ENCODE data around the gene STK40. TPM values are rescaled to one million over a fixed set of nuclear protein-coding genes. Genes with fewer than 3 reads are reported as not detected.

Gene STK40
- total RNA-seq, 2 donors from 2014 or later, result 30.8 to 111 TPM

DNA sequence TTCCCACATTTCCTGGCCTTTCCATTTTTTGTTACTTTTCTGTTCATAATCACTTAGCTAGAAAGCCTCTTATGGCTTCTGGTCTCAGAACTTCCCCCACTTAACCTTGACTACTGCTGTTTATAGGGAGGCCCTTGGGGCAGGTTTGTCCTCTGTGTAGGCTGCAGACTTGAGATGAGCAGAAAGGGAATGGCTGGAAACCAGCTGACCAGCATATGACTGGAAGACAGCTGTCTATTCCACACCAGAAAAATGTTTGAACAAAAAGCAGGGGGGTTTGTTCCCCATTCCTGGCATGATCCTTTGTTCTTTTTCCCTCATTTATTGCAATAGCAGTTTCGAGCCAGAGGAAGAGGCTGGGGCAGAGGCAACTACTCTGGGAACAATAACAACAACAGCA is 84.5 kb downstream of the STK40 start:
- intact Hi-C loops (cut with DNase I), result no loop called here
- no peak overlapping the region for H3K4me3 ChIP-seq
- no peak for DNase-seq (ENCODE audit: low spot score)
- WGBS, result 65% methylated on average over 1 of the region's 1 CpG
- peaks cover 13 to 24% of the 10 kb centered on the region in 2 donors for H3K36me3 ChIP-seq
- TF ChIP-seq POLR2AphosphoS5 (IDR thresholded peaks at IDR 0.05) (no peak), POLR2A (IDR thresholded peaks at IDR 0.05) (no peak)
- TF ChIP-seq, protein P1, sequence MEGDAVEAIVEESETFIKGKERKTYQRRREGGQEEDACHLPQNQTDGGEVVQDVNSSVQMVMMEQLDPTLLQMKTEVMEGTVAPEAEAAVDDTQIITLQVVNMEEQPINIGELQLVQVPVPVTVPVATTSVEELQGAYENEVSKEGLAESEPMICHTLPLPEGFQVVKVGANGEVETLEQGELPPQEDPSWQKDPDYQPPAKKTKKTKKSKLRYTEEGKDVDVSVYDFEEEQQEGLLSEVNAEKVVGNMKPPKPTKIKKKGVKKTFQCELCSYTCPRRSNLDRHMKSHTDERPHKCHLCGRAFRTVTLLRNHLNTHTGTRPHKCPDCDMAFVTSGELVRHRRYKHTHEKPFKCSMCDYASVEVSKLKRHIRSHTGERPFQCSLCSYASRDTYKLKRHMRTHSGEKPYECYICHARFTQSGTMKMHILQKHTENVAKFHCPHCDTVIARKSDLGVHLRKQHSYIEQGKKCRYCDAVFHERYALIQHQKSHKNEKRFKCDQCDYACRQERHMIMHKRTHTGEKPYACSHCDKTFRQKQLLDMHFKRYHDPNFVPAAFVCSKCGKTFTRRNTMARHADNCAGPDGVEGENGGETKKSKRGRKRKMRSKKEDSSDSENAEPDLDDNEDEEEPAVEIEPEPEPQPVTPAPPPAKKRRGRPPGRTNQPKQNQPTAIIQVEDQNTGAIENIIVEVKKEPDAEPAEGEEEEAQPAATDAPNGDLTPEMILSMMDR (IDR thresholded peaks at IDR 0.05), result no peak
- no peaks in the 10 kb centered on the region for H3K27me3 ChIP-seq (replicated peaks; ENCODE audit: insufficient read depth)
- H3K9me3 ChIP-seq, result no peaks in the 10 kb centered on the region
- H3K4me1 ChIP-seq (replicated peaks), result peaks cover 18% of the 10 kb centered on the region
- H3K27ac ChIP-seq, result peak overlapping the region; percentile 80 to 87

DNA sequence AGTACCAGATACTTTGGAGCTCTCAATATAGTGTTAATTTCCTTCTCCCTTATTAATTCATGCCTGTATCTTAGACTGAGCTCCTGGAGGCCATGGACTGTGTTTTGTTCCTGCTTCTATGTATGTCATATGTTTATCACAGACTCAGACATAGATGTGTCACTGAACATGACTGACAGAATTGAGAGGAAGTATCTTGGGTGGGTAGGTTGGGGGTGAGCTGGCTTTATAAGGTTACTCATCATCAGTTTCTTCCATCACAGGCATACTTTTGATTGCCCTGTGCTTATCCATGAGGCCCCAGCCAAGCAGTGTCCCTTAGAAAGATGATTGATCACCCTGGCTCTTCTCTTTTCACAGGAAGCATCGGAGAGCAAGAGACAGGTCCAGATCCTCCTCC is 85.2 kb downstream of the STK40 start:
- H3K36me3 ChIP-seq, result peaks cover 13 to 24% of the 10 kb centered on the region in 2 donors
- H3K27ac ChIP-seq, result peak overlapping the region; percentile 80 to 87
- H3K4me1 ChIP-seq (replicated peaks), result peaks cover 18% of the 10 kb centered on the region
- WGBS, result 92% methylated on average over 1 of the region's 1 CpG
- H3K27me3 ChIP-seq (replicated peaks; ENCODE audit: insufficient read depth), result no peaks in the 10 kb centered on the region
- H3K4me3 ChIP-seq, result no peak overlapping the region
- no peak for DNase-seq (ENCODE audit: low spot score)
- intact Hi-C loops (cut with DNase I), result no loop called here
- TF ChIP-seq POLR2A (IDR thresholded peaks at IDR 0.05) (no peak), POLR2AphosphoS5 (IDR thresholded peaks at IDR 0.05) (no peak)
- TF ChIP-seq, protein P1 (IDR thresholded peaks at IDR 0.05), result no peak
- no peaks in the 10 kb centered on the region for H3K9me3 ChIP-seq

DNA sequence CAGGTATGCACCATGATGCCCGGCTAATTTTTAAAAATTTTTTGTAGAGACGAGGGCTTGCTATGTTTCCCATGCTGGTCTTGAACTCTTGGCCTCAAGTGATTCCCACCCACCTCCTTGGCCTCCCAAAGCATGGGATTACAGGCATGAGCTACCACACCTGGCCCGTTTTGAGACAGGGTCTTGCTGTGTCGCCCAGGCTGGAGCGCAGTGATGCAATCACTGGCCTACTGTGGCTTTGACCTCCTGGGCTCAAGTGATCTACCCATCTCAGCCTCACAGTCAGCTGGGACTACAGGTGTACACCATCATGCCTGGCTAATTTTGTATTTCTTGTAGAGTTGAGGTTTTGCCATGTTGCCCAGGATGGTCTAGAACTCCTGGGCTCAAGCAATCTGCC is 87.1 kb downstream of the STK40 start:
- Histone ChIP-seq H3K36me3 (peaks cover 11 to 21% of the 10 kb centered on the region in 2 donors), H3K4me1 (replicated peaks) (peaks cover 18% of the 10 kb centered on the region), H3K9me3 (no peaks in the 10 kb centered on the region), H3K4me3 (no peak overlapping the region), H3K27me3 (replicated peaks; ENCODE audit: insufficient read depth) (no peaks in the 10 kb centered on the region), H3K27ac (peak overlapping the region; percentile 80 to 87)
- intact Hi-C loops (cut with DNase I), result no loop called here
- no peak for DNase-seq (ENCODE audit: low spot score)
- TF ChIP-seq, protein P1 (IDR thresholded peaks at IDR 0.05), result no peak
- TF ChIP-seq POLR2A (IDR thresholded peaks at IDR 0.05) (no peak), POLR2AphosphoS5 (IDR thresholded peaks at IDR 0.05) (no peak)
- 91% methylated on average over 5 of the region's 5 CpGs for WGBS

DNA sequence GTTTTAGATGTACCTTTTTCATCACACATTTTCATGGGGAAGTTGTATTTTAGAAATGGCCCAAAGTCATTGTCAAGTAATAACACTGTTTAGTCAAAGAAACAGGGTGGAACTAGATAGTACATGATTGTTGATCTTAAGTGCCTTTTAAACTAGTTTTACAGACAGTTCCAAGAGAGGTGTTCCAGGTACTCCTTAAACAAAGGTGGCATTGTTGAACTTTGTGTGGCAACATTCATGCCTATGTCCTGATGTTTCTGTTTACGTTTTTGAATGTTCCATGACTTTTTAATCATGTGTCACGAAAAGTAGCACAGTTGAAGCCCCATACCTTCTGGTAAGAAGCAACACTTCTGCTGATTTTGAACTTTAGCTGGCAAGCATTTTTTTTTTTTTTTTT is 88.7 kb downstream of the STK40 start:
- Histone ChIP-seq H3K27me3 (replicated peaks; ENCODE audit: insufficient read depth) (no peaks in the 10 kb centered on the region), H3K4me3 (no peak overlapping the region), H3K27ac (peak overlapping the region; percentile 80 to 87), H3K9me3 (no peaks in the 10 kb centered on the region), H3K4me1 (replicated peaks) (peaks cover 18% of the 10 kb centered on the region), H3K36me3 (peaks cover 8 to 13% of the 10 kb centered on the region in 2 donors)
- TF ChIP-seq POLR2AphosphoS5 (IDR thresholded peaks at IDR 0.05), result peak; percentile 99
- TF ChIP-seq, protein P1 (IDR thresholded peaks at IDR 0.05), result no peak
- WGBS, result 53% methylated on average over 2 of the region's 2 CpGs
- peak; percentile 78 for DNase-seq (ENCODE audit: low spot score)
- intact Hi-C loops (cut with DNase I), result no loop called here

DNA sequence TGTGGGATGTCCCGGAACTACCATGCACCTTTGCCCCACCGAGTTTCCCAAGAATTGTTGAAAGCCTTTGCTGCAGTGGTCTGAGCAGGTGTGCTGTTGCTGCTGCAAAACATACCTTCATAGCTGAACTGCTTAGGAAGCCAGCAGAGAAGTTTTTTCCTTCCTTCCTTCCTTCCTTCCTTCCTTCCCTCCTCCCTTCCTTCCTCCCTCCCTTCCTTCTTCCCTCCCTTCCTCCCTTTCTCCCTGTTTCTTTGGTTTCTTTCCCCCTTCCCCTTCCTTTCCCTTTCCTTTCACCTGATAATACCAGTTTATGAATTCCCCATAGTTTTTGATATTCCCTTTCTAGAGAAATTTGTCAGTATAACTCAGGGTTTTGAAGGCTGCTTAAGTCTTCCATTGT is 90.3 kb downstream of the STK40 start:
- H3K36me3 ChIP-seq, result peaks cover 0 to 3% of the 10 kb centered on the region in 2 donors

More for the DNA sequence above, 90.3 kb downstream of the STK40 start:
- Histone ChIP-seq H3K9me3 (no peaks in the 10 kb centered on the region), H3K27ac (peak overlapping the region; percentile 80 to 87), H3K4me1 (replicated peaks) (peaks cover 17% of the 10 kb centered on the region), H3K4me3 (no peak overlapping the region), H3K27me3 (replicated peaks; ENCODE audit: insufficient read depth) (no peaks in the 10 kb centered on the region)
- WGBS, result 90% methylated on average over 2 of the region's 2 CpGs
- intact Hi-C loops (cut with DNase I), result no loop called here
- TF ChIP-seq, protein P1 (IDR thresholded peaks at IDR 0.05), result no peak
- TF ChIP-seq POLR2AphosphoS5 (IDR thresholded peaks at IDR 0.05) (no peak), POLR2A (IDR thresholded peaks at IDR 0.05) (no peak)
- DNase-seq (ENCODE audit: low spot score), result no peak
